Liver (tissue), 9 donors: ENCODE data around the gene TUBA8. TPM values are rescaled to one million over a fixed set of nuclear protein-coding genes. Genes with fewer than 3 reads are reported as not detected.

Experiments
- DNase-seq: peaks from one replicate; pipeline ENCODE4 v3.0.0-alpha.2; 2017; ENCODE audit warnings: low spot score
- H3K27ac ChIP-seq, 2 donors: one replicate each; pipeline ENCODE4 v1.7.0; 2013; ENCODE audit warnings: inconsistent platforms in 2 of 2, low read length in 2 of 2, control low read depth in 1 of 2, low read depth in 1 of 2, mild to moderate bottlenecking in 1 of 2
- H3K27me3 ChIP-seq, 4 donors: one replicate each; pipeline versions ENCODE4 v1.6.1 to v1.7.0; 2013; ENCODE audit warnings: low read length in 3 of 4, inconsistent platforms in 1 of 4, mild to moderate bottlenecking in 1 of 4, moderate library complexity in 1 of 4; ENCODE audit not compliant: control insufficient read depth in 4 of 4, insufficient read depth in 4 of 4
- H3K36me3 ChIP-seq, 4 donors: one replicate each; pipeline versions ENCODE4 v1.6.1 to v1.7.0; 2013; ENCODE audit warnings: low read length in 3 of 4, mild to moderate bottlenecking in 3 of 4, low read depth in 1 of 4, moderate library complexity in 1 of 4; ENCODE audit not compliant: control insufficient read depth in 4 of 4, insufficient read depth in 3 of 4
- H3K4me1 ChIP-seq, 4 donors: one replicate each; pipeline versions ENCODE4 v1.6.1 to v1.7.0; 2013; ENCODE audit warnings: low read length in 3 of 4, mild to moderate bottlenecking in 3 of 4, moderate library complexity in 1 of 4; ENCODE audit not compliant: control insufficient read depth in 4 of 4, insufficient read depth in 4 of 4
- H3K4me3 ChIP-seq, 3 donors: one replicate each; pipeline versions ENCODE4 v1.6.1 to v1.7.0; 2013; ENCODE audit warnings: low read length in 3 of 3, control low read depth in 1 of 3, low read depth in 1 of 3, mild to moderate bottlenecking in 1 of 3
- H3K9ac ChIP-seq, 2 donors: one replicate each; pipeline ENCODE4 v1.7.0; 2013; ENCODE audit warnings: low read length in 2 of 2, mild to moderate bottlenecking in 2 of 2, moderate library complexity in 2 of 2, control low read depth in 1 of 2, low read depth in 1 of 2
- H3K9me3 ChIP-seq, 4 donors: one replicate each; pipeline versions ENCODE4 v1.6.1 to v1.7.0; 2013; ENCODE audit warnings: low read length in 3 of 4; ENCODE audit not compliant: control insufficient read depth in 4 of 4
- ATF3 ChIP-seq: IDR thresholded peaks from 2 replicates; pipeline ENCODE4 v1.6.1; 2016; ENCODE audit warnings: antibody characterized with exemption
- EGR1 ChIP-seq, 2 donors: IDR thresholded peaks; 2 replicates each; pipeline ENCODE4 v1.6.1; 2016 to 2018; ENCODE audit warnings: antibody characterized with exemption in 2 of 2, low read depth in 2 of 2
- FOXA1 ChIP-seq: IDR thresholded peaks from 2 replicates; pipeline ENCODE4 v1.6.1; 2016; ENCODE audit warnings: antibody characterized with exemption
- GABPA ChIP-seq, 2 donors: IDR thresholded peaks in 1 of 2; conservative IDR thresholded peaks in 1 of 2; 2 replicates each; pipeline ENCODE4 v1.6.1; 2016; ENCODE audit warnings: antibody characterized with exemption in 2 of 2, mild to moderate bottlenecking in 1 of 2, moderate library complexity in 1 of 2
- HNF4A ChIP-seq, 2 donors: conservative IDR thresholded peaks; 2 replicates each; pipeline ENCODE4 v1.6.1; 2016; ENCODE audit warnings: antibody characterized with exemption in 2 of 2, mild to moderate bottlenecking in 2 of 2
- MAX ChIP-seq: IDR thresholded peaks from 2 replicates; pipeline ENCODE4 v1.6.1; 2016; ENCODE audit warnings: antibody characterized with exemption
- NR2F2 ChIP-seq: IDR thresholded peaks from 2 replicates; pipeline ENCODE4 v1.6.1; 2016; ENCODE audit warnings: antibody characterized with exemption
- RAD21 ChIP-seq, 2 donors: IDR thresholded peaks; 2 replicates each; pipeline ENCODE4 v1.6.1; 2016; ENCODE audit warnings: antibody characterized with exemption in 2 of 2, mild to moderate bottlenecking in 2 of 2
- REST ChIP-seq: IDR thresholded peaks from 2 replicates; pipeline ENCODE4 v1.6.1; 2016; ENCODE audit warnings: antibody characterized with exemption, mild to moderate bottlenecking
- SP1 ChIP-seq: IDR thresholded peaks from 2 replicates; pipeline ENCODE4 v1.6.1; 2018; ENCODE audit warnings: antibody characterized with exemption, mild to moderate bottlenecking
- YY1 ChIP-seq: IDR thresholded peaks from 2 replicates; pipeline ENCODE4 v1.6.1; 2016; ENCODE audit warnings: antibody characterized with exemption, mild to moderate bottlenecking
- WGBS: extraction: QIAGEN DNeasy Blood & Tissue Kit; methylation state at CpG from one replicate; pipeline ENCODE4 v1.1.7; 2013; 5-methylcytosine and 5-hydroxymethylcytosine counted together
- polyA plus RNA-seq, 2 donors: library from polyadenylated mRNA; stranded (reverse) in 1 of 2; unstranded in 1 of 2; fragments of 200-250 nt in 1 of 2; fragments of >200 nt in 1 of 2; fragmentation: Nextera tagmentation in 1 of 2; extraction: Ambion mirVana in 1 of 2; gene quantifications; one replicate each; pipeline versions ENCODE4 v1.2.1 to v1.2.3, GENCODE V29; 2013 to 2015
- total RNA-seq, 2 donors: library from RNA; depleted of rRNA; stranded (reverse); fragments of >200 nt; gene quantifications; one replicate each; pipeline ENCODE4 v1.2.3, GENCODE V29; 2014
- donor health status: healthy.
- donor health status: healthy.
- donor health status: healthy.
- donor health status: healthy.
- donor health status: healthy.

The TUBA8 gene
- total and polyA plus RNA-seq, 4 donors: 0.82 to 3.1 (median 1.9) TPM

GRCh38 chr22:18093661-18094060, 16.9 kb upstream of the TUBA8 start:
- H3K36me3 ChIP-seq: peaks cover 0 to 6% (median 2%) of the 10 kb centered on the region in 4 donors

GRCh38 chr22:18095101-18095805, 15.4 kb upstream of the TUBA8 start:
- no peaks in the 10 kb centered on the region for H3K9me3 ChIP-seq
- no peak for DNase-seq
- H3K4me3 ChIP-seq: no peak overlapping the region
- WGBS: 97% methylated on average over 8 of the region's 8 CpGs
- no peak overlapping the region for H3K9ac ChIP-seq
- no peaks in the 10 kb centered on the region for H3K36me3 ChIP-seq
- H3K27ac ChIP-seq: no peak overlapping the region
- TF ChIP-seq NR2F2: no peak
- no peak for TF ChIP-seq HNF4A (conservative IDR thresholded peaks at IDR 0.05)
- no peak for TF ChIP-seq MAX
- no peaks in the 10 kb centered on the region for H3K27me3 ChIP-seq
- peaks cover 0 to 16% (median 10%) of the 10 kb centered on the region in 4 donors for H3K4me1 ChIP-seq

More at GRCh38 chr22:18093661-18094060, 16.9 kb upstream of the TUBA8 start:
- TF ChIP-seq REST: no peak
- 97% methylated on average over 6 of the region's 6 CpGs for WGBS
- Histone ChIP-seq H3K9ac (no peak overlapping the region), H3K4me3 (no peak overlapping the region), H3K27ac (no peak overlapping the region), H3K4me1 (peaks cover 0 to 20% (median 12%) of the 10 kb centered on the region in 4 donors), H3K27me3 (no peaks in the 10 kb centered on the region), H3K9me3 (no peaks in the 10 kb centered on the region)
- no peak for DNase-seq

- Histone ChIP-seq H3K4me3 (no peak overlapping the region), H3K27ac (no peak overlapping the region), H3K9me3 (no peaks in the 10 kb centered on the region), H3K36me3 (no peaks in the 10 kb centered on the region), H3K4me1 (peaks cover 0 to 11% (median 6%) of the 10 kb centered on the region in 4 donors), H3K9ac (no peak overlapping the region), H3K27me3 (no peaks in the 10 kb centered on the region)
- DNase-seq: no peak
- WGBS: 77% methylated on average over 3 of the region's 3 CpGs
- no peak for TF ChIP-seq ATF3
- TF ChIP-seq RAD21 (IDR thresholded peaks at IDR 0.05): no peak
- no peak for TF ChIP-seq REST
- TF ChIP-seq SP1: no peak
- no peak for TF ChIP-seq MAX
- TF ChIP-seq EGR1 (IDR thresholded peaks at IDR 0.05; ENCODE audit: low read depth in 2 of 2): no peak
- no peak for TF ChIP-seq GABPA (IDR thresholded peaks at IDR 0.05 in 1 of 2, conservative IDR thresholded peaks at IDR 0.05 in 1 of 2)
- no peak for TF ChIP-seq YY1
- TF ChIP-seq FOXA1: no peak
Measured at GRCh38 chr22:18096823-18097222, 13.8 kb upstream of the TUBA8 start.
